Mesendoderm (in vitro differentiated cells): ENCODE data around the gene PIPOX.
A peak's percentile ranks its signal among the peaks of the same experiment; 100 is the strongest.

Source experiments
- DNase-seq: peaks from one replicate; pipeline ENCODE4 v3.0.0; 2013
- H2AK5ac ChIP-seq: 2 replicates; pipeline ENCODE4 v1.6.1; 2013; ENCODE audit warnings: low read length, inconsistent platforms
- H2BK120ac ChIP-seq: 2 replicates; pipeline ENCODE4 v1.6.1; 2013; ENCODE audit warnings: low read depth, mild to moderate bottlenecking, low read length, moderate library complexity, mixed read lengths
- H2BK15ac ChIP-seq: replicated peaks from 2 replicates; pipeline ENCODE4 v1.6.1; 2013; ENCODE audit warnings: low read depth, mild to moderate bottlenecking, moderate library complexity
- H2BK5ac ChIP-seq: 2 replicates; pipeline ENCODE4 v1.6.1; 2013; ENCODE audit warnings: low read length, inconsistent platforms
- H3K18ac ChIP-seq: 2 replicates; pipeline ENCODE4 v1.6.1; 2013; ENCODE audit warnings: mild to moderate bottlenecking, low read length, mixed read lengths
- H3K23ac ChIP-seq: one replicate; pipeline ENCODE4 v1.6.1; 2013; ENCODE audit warnings: low read length
- H3K27ac ChIP-seq: 2 replicates; pipeline ENCODE4 v1.5.1; 2013; ENCODE audit warnings: low read depth, mild to moderate bottlenecking, inconsistent platforms, low read length, moderate library complexity
- H3K27me3 ChIP-seq: 2 replicates; pipeline ENCODE4 v1.6.1; 2013; ENCODE audit warnings: low read length, control low read depth, mild to moderate bottlenecking, inconsistent platforms; ENCODE audit not compliant: insufficient read depth, poor library complexity
- H3K36me3 ChIP-seq: 2 replicates; pipeline ENCODE4 v1.6.1; 2013; ENCODE audit warnings: low read length, inconsistent platforms; ENCODE audit not compliant: control insufficient read depth, insufficient read depth
- H3K4ac ChIP-seq: one replicate; pipeline ENCODE4 v1.6.1; 2013; ENCODE audit warnings: low read depth, mild to moderate bottlenecking, low read length, moderate library complexity
- H3K4me1 ChIP-seq: 2 replicates; pipeline ENCODE4 v1.6.1; 2013; ENCODE audit warnings: low read depth, low read length, inconsistent platforms; ENCODE audit not compliant: control insufficient read depth
- H3K4me2 ChIP-seq: 2 replicates; pipeline ENCODE4 v1.6.1; 2013; ENCODE audit warnings: low read length
- H3K4me3 ChIP-seq: 2 replicates; pipeline ENCODE4 v1.5.1; 2013; ENCODE audit warnings: mild to moderate bottlenecking, low read length
- H3K56ac ChIP-seq: one replicate; pipeline ENCODE4 v1.6.1; 2013; ENCODE audit warnings: low read length
- H3K79me1 ChIP-seq: 2 replicates; pipeline ENCODE4 v1.6.1; 2013; ENCODE audit warnings: low read length, inconsistent platforms
- H3K79me2 ChIP-seq: 2 replicates; pipeline ENCODE4 v1.6.1; 2013; ENCODE audit warnings: mild to moderate bottlenecking, low read length; ENCODE audit not compliant: control insufficient read depth, insufficient read depth
- H3K9ac ChIP-seq: 2 replicates; pipeline ENCODE4 v1.6.1; 2013; ENCODE audit warnings: low read length, inconsistent platforms
- H4K5ac ChIP-seq: one replicate; pipeline ENCODE4 v1.6.1; 2013; ENCODE audit warnings: low read length
- H4K8ac ChIP-seq: one replicate; pipeline ENCODE4 v1.6.1; 2013; ENCODE audit warnings: low read depth, mild to moderate bottlenecking, control low read depth, low read length, moderate library complexity
- WGBS: extraction: QIAGEN DNeasy Blood & Tissue Kit; methylation state at CpG from one replicate; pipeline ENCODE4 v1.1.7; 2013; ENCODE audit warnings: low lambda C conversion rate, missing lambda C conversion rate; ENCODE audit not compliant: insufficient coverage; ENCODE audit errors: extremely low coverage; 5-methylcytosine and 5-hydroxymethylcytosine counted together

PIPOX gene

DNA sequence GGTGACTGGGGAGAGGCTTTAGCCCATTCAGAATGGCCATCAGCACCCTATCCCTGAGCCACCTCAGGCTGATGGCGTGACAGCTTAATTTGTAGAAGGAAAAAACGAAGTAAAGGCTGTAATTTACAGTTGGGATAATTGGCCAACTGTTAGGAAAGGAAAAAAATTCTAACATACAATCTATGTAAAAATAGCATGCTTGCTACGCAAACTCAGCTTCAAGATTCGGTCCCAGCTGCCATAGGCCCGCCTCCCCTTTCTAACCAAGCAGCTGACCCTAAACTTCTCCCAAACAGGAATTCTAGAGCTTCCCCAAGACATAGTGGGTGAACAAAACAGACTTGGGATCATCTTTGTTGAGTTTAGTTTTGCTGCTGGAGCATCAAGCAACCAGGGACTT is 42.0 kb upstream of the PIPOX start:
- H3K9ac ChIP-seq: no peak overlapping the region
- no peak overlapping the region for H3K4me2 ChIP-seq
- H3K79me1 ChIP-seq: no peaks in the 10 kb centered on the region
- no peak overlapping the region for H3K4me3 ChIP-seq
- H2BK15ac ChIP-seq: no peak overlapping the region
- no peak overlapping the region for H2BK5ac ChIP-seq
- H3K23ac ChIP-seq: no peak overlapping the region
- H3K18ac ChIP-seq: no peak overlapping the region
- peaks cover 10% of the 10 kb centered on the region for H3K27me3 ChIP-seq
- peaks cover 13% of the 10 kb centered on the region for H3K4me1 ChIP-seq
- H3K36me3 ChIP-seq: no peaks in the 10 kb centered on the region
- H3K27ac ChIP-seq: no peak overlapping the region
- no peak overlapping the region for H2BK120ac ChIP-seq
- no peaks in the 10 kb centered on the region for H3K79me2 ChIP-seq
- no peak overlapping the region for H4K8ac ChIP-seq
- no peak overlapping the region for H3K4ac ChIP-seq
- H3K56ac ChIP-seq: peak overlapping the region; percentile 31
- H2AK5ac ChIP-seq: no peak overlapping the region
- H4K5ac ChIP-seq: no peak overlapping the region
- no CpG with 5 or more reads among the region's 5 CpGs for WGBS
- DNase-seq: no peak

DNA sequence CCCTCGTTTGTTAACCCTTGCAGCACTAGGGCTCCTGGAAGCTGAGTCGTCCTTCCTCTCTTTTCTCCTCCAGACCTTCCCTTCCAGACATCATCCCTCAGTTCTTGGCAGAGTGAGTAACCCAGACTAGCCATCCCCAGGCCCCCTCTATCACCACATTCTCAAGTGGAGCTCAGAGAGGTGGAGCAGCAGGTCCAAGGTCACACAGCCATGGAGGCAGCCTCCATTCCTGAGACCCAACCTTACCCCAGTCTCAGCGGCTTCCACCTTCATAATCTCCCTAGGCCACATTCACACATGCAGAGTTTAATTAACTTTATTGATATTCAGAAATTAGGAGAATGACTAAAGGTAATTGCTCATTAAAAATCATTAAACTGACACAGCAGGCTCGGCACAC is 40.1 kb upstream of the PIPOX start:
- no peak overlapping the region for H3K18ac ChIP-seq
- H3K4me1 ChIP-seq: peaks cover 12% of the 10 kb centered on the region
- H3K4me3 ChIP-seq: no peak overlapping the region
- no peak overlapping the region for H4K5ac ChIP-seq
- H3K23ac ChIP-seq: no peak overlapping the region
- H3K4ac ChIP-seq: no peak overlapping the region
- WGBS: no CpG with 5 or more reads among the region's 4 CpGs
- no peak overlapping the region for H3K56ac ChIP-seq
- H3K79me2 ChIP-seq: no peaks in the 10 kb centered on the region
- no peak overlapping the region for H4K8ac ChIP-seq
- no peak for DNase-seq
- no peak overlapping the region for H2BK15ac ChIP-seq
- no peak overlapping the region for H2BK5ac ChIP-seq
- no peak overlapping the region for H3K9ac ChIP-seq
- H3K36me3 ChIP-seq: no peaks in the 10 kb centered on the region
- no peak overlapping the region for H2BK120ac ChIP-seq
- H3K4me2 ChIP-seq: no peak overlapping the region
- peaks cover 10% of the 10 kb centered on the region for H3K27me3 ChIP-seq
- no peaks in the 10 kb centered on the region for H3K79me1 ChIP-seq
- H2AK5ac ChIP-seq: no peak overlapping the region
- no peak overlapping the region for H3K27ac ChIP-seq

DNA sequence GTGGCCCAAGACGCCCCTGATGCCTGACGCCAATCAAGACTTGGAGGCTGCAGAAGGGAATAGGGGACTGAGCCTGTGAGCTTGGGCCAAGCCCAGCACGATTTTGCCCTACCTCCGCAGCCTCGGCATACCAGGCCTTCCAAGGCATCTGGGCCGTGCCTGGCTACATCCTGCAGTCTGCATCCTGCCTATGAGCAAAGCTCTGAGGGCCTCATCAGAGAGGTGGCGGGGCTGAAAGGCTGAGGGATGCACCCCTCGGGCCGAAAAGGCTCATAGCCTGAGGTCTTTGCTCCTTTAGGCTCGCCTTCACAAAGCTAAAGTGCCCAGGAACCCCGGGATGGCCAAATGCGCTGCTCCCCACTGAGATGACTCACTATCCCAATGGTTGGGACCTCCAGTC is 39.7 kb upstream of the PIPOX start:
- peaks cover 10% of the 10 kb centered on the region for H3K27me3 ChIP-seq
- no CpG with 5 or more reads among the region's 12 CpGs for WGBS
- H2BK15ac ChIP-seq: no peak overlapping the region
- H4K5ac ChIP-seq: no peak overlapping the region
- no peak overlapping the region for H3K56ac ChIP-seq
- no peak overlapping the region for H4K8ac ChIP-seq
- no peaks in the 10 kb centered on the region for H3K79me2 ChIP-seq
- no peak overlapping the region for H3K23ac ChIP-seq
- no peaks in the 10 kb centered on the region for H3K79me1 ChIP-seq
- H3K27ac ChIP-seq: no peak overlapping the region
- H3K4ac ChIP-seq: no peak overlapping the region
- no peak overlapping the region for H3K18ac ChIP-seq
- no peak overlapping the region for H2BK120ac ChIP-seq
- no peaks in the 10 kb centered on the region for H3K36me3 ChIP-seq
- no peak overlapping the region for H3K4me3 ChIP-seq
- no peak overlapping the region for H2AK5ac ChIP-seq
- H3K4me1 ChIP-seq: peaks cover 12% of the 10 kb centered on the region
- no peak overlapping the region for H3K4me2 ChIP-seq
- no peak for DNase-seq
- H2BK5ac ChIP-seq: no peak overlapping the region
- no peak overlapping the region for H3K9ac ChIP-seq

DNA sequence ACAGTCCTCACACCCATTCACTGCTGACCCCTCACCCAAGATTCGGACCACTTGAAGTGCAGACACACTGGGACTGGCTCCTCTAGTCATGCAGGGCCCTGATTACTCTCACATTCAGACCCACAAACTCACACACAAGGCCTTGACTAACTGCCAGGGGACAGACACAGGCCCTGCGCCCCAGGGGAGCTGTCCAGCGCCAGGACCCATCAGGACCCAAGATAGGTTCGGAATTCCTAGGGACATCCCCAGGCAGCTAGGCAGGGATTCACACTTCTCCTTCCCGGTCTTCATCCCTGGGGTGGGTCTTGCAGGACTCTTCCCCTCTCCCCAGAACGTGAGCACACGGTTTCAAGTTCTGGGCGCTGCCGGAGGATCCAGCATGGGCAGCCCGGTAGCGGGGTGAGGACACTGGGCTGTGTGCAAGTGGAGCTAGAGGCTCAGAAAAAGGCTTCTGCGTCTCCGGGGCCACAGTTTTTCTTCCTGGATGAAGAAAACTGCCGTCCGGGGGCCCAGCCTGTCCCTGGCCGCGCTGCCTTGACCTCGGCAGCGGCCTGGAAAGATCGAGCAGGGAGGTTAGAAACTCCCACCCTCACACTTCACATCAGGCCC is 38.8 kb upstream of the PIPOX start:
- no peak overlapping the region for H2AK5ac ChIP-seq
- H3K27me3 ChIP-seq: peaks cover 10% of the 10 kb centered on the region
- no peak overlapping the region for H3K23ac ChIP-seq
- no peak overlapping the region for H3K18ac ChIP-seq
- DNase-seq: peak; percentile 66
- H3K36me3 ChIP-seq: no peaks in the 10 kb centered on the region
- no peak overlapping the region for H3K9ac ChIP-seq
- H3K27ac ChIP-seq: no peak overlapping the region
- H3K79me1 ChIP-seq: no peaks in the 10 kb centered on the region
- no peak overlapping the region for H3K4ac ChIP-seq
- WGBS: no CpG with 5 or more reads among the region's 20 CpGs
- H2BK120ac ChIP-seq: no peak overlapping the region
- no peak overlapping the region for H3K4me3 ChIP-seq
- H4K5ac ChIP-seq: no peak overlapping the region
- H3K79me2 ChIP-seq: no peaks in the 10 kb centered on the region
- H2BK5ac ChIP-seq: no peak overlapping the region
- H3K4me1 ChIP-seq: peaks cover 12% of the 10 kb centered on the region
- H3K4me2 ChIP-seq: no peak overlapping the region
- no peak overlapping the region for H3K56ac ChIP-seq
- no peak overlapping the region for H2BK15ac ChIP-seq
- H4K8ac ChIP-seq: no peak overlapping the region

DNA sequence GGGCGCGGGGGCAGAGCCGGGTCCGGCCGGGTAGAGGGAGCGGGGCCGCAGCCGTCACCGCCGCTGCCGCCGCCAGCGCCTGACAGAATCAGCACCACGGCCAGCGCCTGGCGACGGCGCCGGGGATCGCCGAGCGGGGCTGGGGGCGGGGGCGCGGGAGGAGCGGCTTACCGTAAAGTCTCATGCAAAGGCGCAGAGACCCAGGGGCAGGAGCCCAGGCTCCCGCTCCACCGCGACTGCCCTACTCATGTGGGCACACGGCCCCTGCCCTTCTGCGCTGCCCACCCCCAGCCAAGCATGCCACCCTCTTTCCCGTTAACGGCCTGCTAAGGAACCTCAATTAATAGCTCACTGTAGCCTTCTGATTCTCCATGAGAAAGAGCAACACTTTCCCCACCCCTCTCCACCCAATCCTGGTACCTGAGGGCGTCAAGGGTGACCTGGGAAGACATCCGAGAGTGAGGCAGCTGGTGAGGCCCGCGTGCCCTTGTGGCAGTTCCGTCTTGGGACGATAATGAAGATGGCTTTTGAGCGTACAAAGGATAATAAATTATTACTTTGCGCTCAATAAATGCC is 36.9 kb upstream of the PIPOX start, which contains the start of gene SEZ6:
Gene SEZ6 (minus strand): TSS at position 98 of the 576 bp plus-strand sequence. CDS start 164 bp downstream, outside the sequence.
- Histone ChIP-seq H3K4me3 (no peak within 1 kb of the TSS), H3K18ac (no peak within 1 kb of the TSS), H3K27me3 (peaks cover 10% of the 10 kb centered on the region)

DNA sequence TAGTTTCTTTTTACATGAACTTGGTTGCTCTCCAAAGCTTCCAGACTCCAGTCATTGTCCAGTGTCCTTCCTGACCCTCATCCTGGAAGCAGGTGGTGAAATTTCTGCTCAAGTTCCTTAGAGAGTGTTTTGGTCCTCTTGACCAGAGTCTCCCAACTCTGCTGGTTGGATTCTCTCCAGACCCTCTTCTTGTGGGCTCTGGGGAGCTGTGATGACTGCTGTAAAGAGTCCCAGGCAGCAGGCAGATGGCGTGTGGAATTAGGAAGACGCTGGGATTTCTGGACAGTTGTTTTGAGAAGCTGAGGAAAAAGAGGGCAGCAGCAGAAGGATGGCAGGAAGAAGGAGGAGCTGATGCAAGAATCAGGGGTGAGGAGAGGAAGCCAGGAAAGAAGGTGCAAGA is 35.5 kb upstream of the PIPOX start:
- Histone ChIP-seq H3K9ac (peak overlapping the region; percentile 11), H2BK15ac (no peak overlapping the region), H3K79me2 (no peaks in the 10 kb centered on the region), H3K79me1 (no peaks in the 10 kb centered on the region), H3K4me2 (no peak overlapping the region), H3K4me1 (peaks cover 7% of the 10 kb centered on the region), H3K23ac (no peak overlapping the region), H3K4me3 (no peak overlapping the region), H4K5ac (no peak overlapping the region), H4K8ac (no peak overlapping the region), H3K56ac (no peak overlapping the region), H3K27me3 (peaks cover 10% of the 10 kb centered on the region), H2BK120ac (no peak overlapping the region), H3K18ac (no peak overlapping the region), H3K36me3 (no peaks in the 10 kb centered on the region), H2AK5ac (peak overlapping the region; percentile 27), H3K27ac (no peak overlapping the region), H2BK5ac (no peak overlapping the region), H3K4ac (no peak overlapping the region)
- DNase-seq: no peak
- WGBS: no CpG with 5 or more reads among the region's 2 CpGs

More for the DNA sequence above, 36.9 kb upstream of the PIPOX start, which contains the start of gene SEZ6:
- Histone ChIP-seq H2BK15ac (no peak within 1 kb of the TSS), H3K79me1 (no peaks in the 10 kb centered on the region), H3K79me2 (no peaks in the 10 kb centered on the region), H4K5ac (no peak within 1 kb of the TSS), H3K23ac (peak within 1 kb of the TSS; percentile 70), H3K9ac (no peak within 1 kb of the TSS), H3K56ac (peak within 1 kb of the TSS; percentile 58), H3K4me1 (peaks cover 12% of the 10 kb centered on the region), H4K8ac (no peak within 1 kb of the TSS), H3K4me2 (peak within 1 kb of the TSS; percentile 33), H3K36me3 (no peaks in the 10 kb centered on the region), H2AK5ac (no peak within 1 kb of the TSS), H2BK5ac (no peak within 1 kb of the TSS), H3K4ac (no peak within 1 kb of the TSS), H3K27ac (no peak within 1 kb of the TSS), H2BK120ac (no peak within 1 kb of the TSS)
- peak; percentile 84 for DNase-seq
- WGBS: no CpG with 5 or more reads among the region's 43 CpGs
